T-helper 1 cell treated with Interleukin-12 subunit alpha and Interleukin-12 subunit beta and Interleukin-4 antibody, amounts not matched to agents 30 μg/mL and 1 μg/mL, for 36 hours (primary cell): ENCODE measurements around the gene FNDC3B.
"Not testable (repeated sequence)": the region's sequence is repeated elsewhere in the genome, so short reads cannot be mapped to it uniquely, and the experiment has no call there.

Experiments used
- H3K27ac Mint-ChIP-seq: one replicate; pipeline ENCODE4 v1.8.0; 2021; ENCODE audit warnings: mild to moderate bottlenecking, mixed read lengths
- H3K27me3 Mint-ChIP-seq: one replicate; pipeline ENCODE4 v1.8.0; 2021; ENCODE audit warnings: low read depth, mixed read lengths
- H3K36me3 Mint-ChIP-seq: one replicate; pipeline ENCODE4 v1.8.0; 2021; ENCODE audit warnings: low read depth, mixed read lengths
- H3K4me1 Mint-ChIP-seq: one replicate; pipeline ENCODE4 v1.8.0; 2021; ENCODE audit warnings: low read depth, mixed read lengths
- H3K4me3 Mint-ChIP-seq: one replicate; pipeline ENCODE4 v1.8.0; 2021; ENCODE audit warnings: mild to moderate bottlenecking, moderate library complexity, mixed read lengths
- H3K9me3 Mint-ChIP-seq: one replicate; pipeline ENCODE4 v1.8.0; 2021; ENCODE audit warnings: mixed read lengths

FNDC3B gene

GRCh38 chr3:172040981-172041963 lies 1.9 kb downstream of the FNDC3B start:
- peak overlapping the region; percentile 35 for H3K27ac Mint-ChIP-seq
- H3K36me3 Mint-ChIP-seq = peaks cover 2% of the 10 kb centered on the region
- H3K9me3 Mint-ChIP-seq = no peaks in the 10 kb centered on the region
- H3K4me1 Mint-ChIP-seq = peaks cover 22% of the 10 kb centered on the region
- peaks cover 14% of the 10 kb centered on the region for H3K27me3 Mint-ChIP-seq
- peak overlapping the region; percentile 84 for H3K4me3 Mint-ChIP-seq

- Mint-ChIP-seq H3K4me1 (peaks cover 28% of the 10 kb centered on the region), H3K9me3 (no peaks in the 10 kb centered on the region), H3K27ac (no peak overlapping the region), H3K27me3 (peaks cover 14% of the 10 kb centered on the region), H3K36me3 (peaks cover 2% of the 10 kb centered on the region), H3K4me3 (no peak overlapping the region)
These were observed 2.8 kb downstream of the FNDC3B start for GRCh38 chr3:172042136-172042662.

GRCh38 chr3:172042663-172043179 lies 3.3 kb downstream of the FNDC3B start:
- H3K27ac Mint-ChIP-seq = not testable (repeated sequence)

GRCh38 chr3:172043233-172043632 lies 3.9 kb downstream of the FNDC3B start:
- Mint-ChIP-seq H3K36me3 (peaks cover 2% of the 10 kb centered on the region), H3K9me3 (no peaks in the 10 kb centered on the region), H3K4me1 (peaks cover 30% of the 10 kb centered on the region), H3K4me3 (no peak overlapping the region), H3K27ac (no peak overlapping the region), H3K27me3 (peaks cover 7% of the 10 kb centered on the region)

More at GRCh38 chr3:172042663-172043179, 3.3 kb downstream of the FNDC3B start:
- H3K36me3 Mint-ChIP-seq, H3K4me3 Mint-ChIP-seq, H3K9me3 Mint-ChIP-seq: not testable (repeated sequence)
- H3K4me1 Mint-ChIP-seq = peaks cover 30% of the 10 kb centered on the region
- peaks cover 10% of the 10 kb centered on the region for H3K27me3 Mint-ChIP-seq

GRCh38 chr3:172043766-172044165 lies 4.4 kb downstream of the FNDC3B start:
- no peak overlapping the region for H3K27ac Mint-ChIP-seq
- H3K4me3 Mint-ChIP-seq = no peak overlapping the region
- peaks cover 2% of the 10 kb centered on the region for H3K36me3 Mint-ChIP-seq
- peaks cover 30% of the 10 kb centered on the region for H3K4me1 Mint-ChIP-seq
- H3K27me3 Mint-ChIP-seq = peaks cover 7% of the 10 kb centered on the region
- H3K9me3 Mint-ChIP-seq = no peaks in the 10 kb centered on the region

GRCh38 chr3:172044833-172045585 lies 5.6 kb downstream of the FNDC3B start:
- Mint-ChIP-seq H3K9me3 (no peaks in the 10 kb centered on the region), H3K4me3 (no peak overlapping the region), H3K36me3 (peaks cover 6% of the 10 kb centered on the region), H3K27me3 (peaks cover 7% of the 10 kb centered on the region), H3K27ac (no peak overlapping the region), H3K4me1 (peaks cover 23% of the 10 kb centered on the region)

GRCh38 chr3:172046268-172046915 lies 7.0 kb downstream of the FNDC3B start:
- Mint-ChIP-seq H3K9me3 (no peaks in the 10 kb centered on the region), H3K27me3 (peaks cover 2% of the 10 kb centered on the region), H3K27ac (no peak overlapping the region), H3K36me3 (peaks cover 8% of the 10 kb centered on the region), H3K4me3 (no peak overlapping the region), H3K4me1 (peaks cover 20% of the 10 kb centered on the region)

- H3K4me3 Mint-ChIP-seq = no peak overlapping the region
- no peaks in the 10 kb centered on the region for H3K9me3 Mint-ChIP-seq
- H3K4me1 Mint-ChIP-seq = peaks cover 13% of the 10 kb centered on the region
- H3K27me3 Mint-ChIP-seq = no peaks in the 10 kb centered on the region
- no peak overlapping the region for H3K27ac Mint-ChIP-seq
- peaks cover 12% of the 10 kb centered on the region for H3K36me3 Mint-ChIP-seq
These were observed 8.3 kb downstream of the FNDC3B start for GRCh38 chr3:172047567-172048115.

- Mint-ChIP-seq H3K27me3 (no peaks in the 10 kb centered on the region), H3K36me3 (peaks cover 12% of the 10 kb centered on the region), H3K27ac (no peak overlapping the region)
These were observed 9.2 kb downstream of the FNDC3B start for GRCh38 chr3:172048599-172048998.

GRCh38 chr3:172051310-172051956 lies 12.1 kb downstream of the FNDC3B start:
- peaks cover 15% of the 10 kb centered on the region for H3K36me3 Mint-ChIP-seq
- no peak overlapping the region for H3K27ac Mint-ChIP-seq
- no peak overlapping the region for H3K4me3 Mint-ChIP-seq
- no peaks in the 10 kb centered on the region for H3K9me3 Mint-ChIP-seq
- H3K27me3 Mint-ChIP-seq = no peaks in the 10 kb centered on the region
- H3K4me1 Mint-ChIP-seq = peaks cover 22% of the 10 kb centered on the region

More at GRCh38 chr3:172048599-172048998, 9.2 kb downstream of the FNDC3B start:
- Mint-ChIP-seq H3K4me3 (no peak overlapping the region), H3K9me3 (no peaks in the 10 kb centered on the region), H3K4me1 (peaks cover 12% of the 10 kb centered on the region)

GRCh38 chr3:172051957-172052354 lies 12.6 kb downstream of the FNDC3B start:
- Mint-ChIP-seq H3K9me3 (no peaks in the 10 kb centered on the region), H3K27me3 (no peaks in the 10 kb centered on the region), H3K36me3 (peaks cover 15% of the 10 kb centered on the region), H3K4me1 (peaks cover 18% of the 10 kb centered on the region), H3K4me3 (no peak overlapping the region), H3K27ac (no peak overlapping the region)

GRCh38 chr3:172052405-172052804 lies 13.0 kb downstream of the FNDC3B start:
- H3K27ac Mint-ChIP-seq = no peak overlapping the region
- H3K27me3 Mint-ChIP-seq = no peaks in the 10 kb centered on the region
- H3K36me3 Mint-ChIP-seq = peaks cover 15% of the 10 kb centered on the region
- H3K4me3 Mint-ChIP-seq = no peak overlapping the region
- H3K9me3 Mint-ChIP-seq = no peaks in the 10 kb centered on the region
- peaks cover 21% of the 10 kb centered on the region for H3K4me1 Mint-ChIP-seq

- Mint-ChIP-seq H3K4me1 (peaks cover 19% of the 10 kb centered on the region), H3K36me3 (peaks cover 14% of the 10 kb centered on the region), H3K27ac (no peak overlapping the region)
These were observed 14.9 kb downstream of the FNDC3B start for GRCh38 chr3:172054115-172054764.

More at GRCh38 chr3:172054115-172054764, 14.9 kb downstream of the FNDC3B start:
- no peaks in the 10 kb centered on the region for H3K27me3 Mint-ChIP-seq
- no peaks in the 10 kb centered on the region for H3K9me3 Mint-ChIP-seq
- no peak overlapping the region for H3K4me3 Mint-ChIP-seq
